Left renal cortex interstitium (tissue), 4 donors: Measurements from ENCODE around the gene RAD23A. TPM values are rescaled to one million over a fixed set of nuclear protein-coding genes. Genes with fewer than 3 reads are reported as not detected.
"Not testable (repeated sequence)": the region's sequence is repeated elsewhere in the genome, so short reads cannot be mapped to it uniquely, and the experiment has no call there.

Source experiments
- DNase-seq, 4 donors: peaks; one replicate each; pipeline ENCODE4 v3.0.0-alpha.2; 2013; ENCODE audit warnings: low read depth in 4 of 4, low spot score in 2 of 4, missing footprints in 1 of 4
- polyA plus RNA-seq, 4 donors: library from polyadenylated mRNA; unstranded; fragments of 120-200 nt; gene quantifications; one replicate each; pipeline ENCODE4 v1.2.1, GENCODE V29; 2013; ENCODE audit not compliant: insufficient read length in 4 of 4

Gene RAD23A
- polyA plus RNA-seq, 4 donors: 61.9 to 102 (median 87.3) TPM

GRCh38 chr19:12953799-12954611 is 8.3 kb downstream of the RAD23A start:
- DNase-seq: no peak

GRCh38 chr19:12954612-12954962 is 8.9 kb downstream of the RAD23A start:
- no peak for DNase-seq

GRCh38 chr19:12955575-12955974 is 9.9 kb downstream of the RAD23A start:
- DNase-seq: not testable (repeated sequence)

GRCh38 chr19:12955996-12956395 is 10.3 kb downstream of the RAD23A start:
- no peak for DNase-seq

GRCh38 chr19:12956446-12957388 is 11.1 kb downstream of the RAD23A start, which contains the start of gene GADD45GIP1:
Gene GADD45GIP1, minus strand, starts transcription at chr19:12957223. Its CDS starts 11 bp downstream, at chr19:12957212.
- peak in 2 of 4 donors; percentile 52 to 66 for DNase-seq

GRCh38 chr19:12957389-12957952 is 11.8 kb downstream of the RAD23A start:
- not testable (repeated sequence) for DNase-seq

- no peak for DNase-seq
Observed at GRCh38 chr19:12959481-12959880, 13.8 kb downstream of the RAD23A start.

GRCh38 chr19:12965017-12965811 is 19.6 kb downstream of the RAD23A start:
- DNase-seq: peak in 2 of 4 donors; percentile 45 to 48

- no peak for DNase-seq
Observed at GRCh38 chr19:12965812-12966135, 20.1 kb downstream of the RAD23A start.

GRCh38 chr19:12967907-12968306 is 22.2 kb downstream of the RAD23A start:
- DNase-seq: no peak

- no peak for DNase-seq
Observed at GRCh38 chr19:12969292-12969988, 23.8 kb downstream of the RAD23A start, which contains the start of gene DAND5. Gene DAND5, plus strand, starts transcription at chr19:12969576. Its CDS starts 85 bp downstream, at chr19:12969661.

- no peak for DNase-seq
Observed at GRCh38 chr19:12970070-12970820, 24.6 kb downstream of the RAD23A start.

GRCh38 chr19:12973236-12973635 is 27.6 kb downstream of the RAD23A start:
- DNase-seq: no peak

GRCh38 chr19:12974301-12975220 is 28.9 kb downstream of the RAD23A start:
- no peak for DNase-seq

GRCh38 chr19:12975221-12975741 is 29.6 kb downstream of the RAD23A start:
- DNase-seq: no peak

- not testable (repeated sequence) for DNase-seq
Observed at GRCh38 chr19:12976109-12976508, 30.4 kb downstream of the RAD23A start.

GRCh38 chr19:12979974-12980373 is 34.3 kb downstream of the RAD23A start:
- no peak for DNase-seq

- DNase-seq: no peak
Observed at GRCh38 chr19:12982648-12983047, 37.0 kb downstream of the RAD23A start.
